ENCODE measurements around the gene NR3C2.

DNA sequence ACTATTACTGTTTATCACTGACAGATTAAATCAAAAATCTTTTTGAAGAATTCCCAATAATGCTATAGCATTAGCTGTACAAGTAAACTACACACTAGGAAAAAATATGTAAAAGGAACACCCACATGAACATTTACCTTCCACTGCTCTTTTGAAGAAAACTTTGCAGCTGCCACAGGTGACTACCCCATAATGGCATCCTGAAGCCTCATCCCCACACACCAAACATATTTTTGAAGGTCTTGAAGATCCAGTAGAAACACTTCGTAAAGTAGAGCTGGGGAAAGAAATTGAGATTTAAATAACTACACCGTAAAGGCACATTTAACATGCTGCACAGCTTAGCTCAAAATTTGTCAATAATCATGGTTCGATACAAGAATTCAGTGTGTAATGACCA is 182.4 kb downstream of the NR3C2 start:
- TF ChIP-seq EP300 (IDR thresholded peaks at IDR 0.05) (no peak), POLR2A (IDR thresholded peaks at IDR 0.05) (no peak)

Data from tibial nerve (tissue), 3 donors.